Measurements from ENCODE around the gene AAGAB.

The AAGAB gene

DNA sequence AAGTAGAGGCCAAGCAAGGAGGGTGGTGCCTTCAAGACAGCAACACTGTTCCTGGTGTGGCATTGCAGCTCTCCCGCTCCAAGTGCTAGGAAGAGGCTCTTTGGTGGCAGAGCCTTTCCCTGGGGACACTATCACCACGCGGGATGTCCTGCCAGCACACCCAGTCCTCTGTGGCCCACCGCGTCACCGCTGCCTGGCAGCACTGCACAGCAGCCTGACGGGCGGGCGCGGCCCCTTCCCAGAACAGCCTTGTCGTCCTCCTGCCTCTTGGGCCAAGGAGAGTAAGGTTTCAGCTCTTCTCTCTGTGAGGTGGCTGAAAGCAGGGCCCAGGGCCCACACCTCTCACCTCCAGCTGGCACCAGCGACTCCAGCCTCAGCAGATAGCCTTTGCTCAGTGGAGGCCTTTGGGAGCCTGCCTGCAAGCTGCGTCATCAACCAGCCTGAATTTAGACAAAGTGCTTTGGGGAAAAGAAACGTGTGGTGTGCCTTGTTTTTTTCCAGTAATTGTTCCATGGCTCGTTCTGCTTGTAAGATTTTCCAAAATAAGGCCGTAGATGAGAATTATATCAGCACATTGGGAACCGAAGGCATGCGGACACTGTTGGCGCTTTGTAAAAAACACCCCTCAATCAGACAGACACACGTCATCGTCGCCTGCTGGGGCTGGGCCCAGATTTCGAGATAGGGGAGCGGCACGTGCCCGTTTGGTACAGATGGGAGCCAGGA, 65.0 kb downstream of the AAGAB start:
- Histone ChIP-seq H3K4me2 (ENCODE audit: low read length) (no peak overlapping the region), H3K27me3 (ENCODE audit: control insufficient read depth, insufficient read depth, low read length) (no peaks in the 10 kb centered on the region), H3K9me3 (ENCODE audit: control insufficient read depth, low read length) (no peaks in the 10 kb centered on the region), H3K36me3 (ENCODE audit: control insufficient read depth, insufficient read depth, low read length) (no peaks in the 10 kb centered on the region), H3K9ac (no peak overlapping the region), H3K79me2 (no peaks in the 10 kb centered on the region), H2AFZ (no peak overlapping the region), H3K4me3 (ENCODE audit: low read depth, low read length) (no peak overlapping the region), H3K27ac (peak overlapping the region; percentile 32), H3K4me1 (no peaks in the 10 kb centered on the region)
- TF ChIP-seq, protein P1, sequence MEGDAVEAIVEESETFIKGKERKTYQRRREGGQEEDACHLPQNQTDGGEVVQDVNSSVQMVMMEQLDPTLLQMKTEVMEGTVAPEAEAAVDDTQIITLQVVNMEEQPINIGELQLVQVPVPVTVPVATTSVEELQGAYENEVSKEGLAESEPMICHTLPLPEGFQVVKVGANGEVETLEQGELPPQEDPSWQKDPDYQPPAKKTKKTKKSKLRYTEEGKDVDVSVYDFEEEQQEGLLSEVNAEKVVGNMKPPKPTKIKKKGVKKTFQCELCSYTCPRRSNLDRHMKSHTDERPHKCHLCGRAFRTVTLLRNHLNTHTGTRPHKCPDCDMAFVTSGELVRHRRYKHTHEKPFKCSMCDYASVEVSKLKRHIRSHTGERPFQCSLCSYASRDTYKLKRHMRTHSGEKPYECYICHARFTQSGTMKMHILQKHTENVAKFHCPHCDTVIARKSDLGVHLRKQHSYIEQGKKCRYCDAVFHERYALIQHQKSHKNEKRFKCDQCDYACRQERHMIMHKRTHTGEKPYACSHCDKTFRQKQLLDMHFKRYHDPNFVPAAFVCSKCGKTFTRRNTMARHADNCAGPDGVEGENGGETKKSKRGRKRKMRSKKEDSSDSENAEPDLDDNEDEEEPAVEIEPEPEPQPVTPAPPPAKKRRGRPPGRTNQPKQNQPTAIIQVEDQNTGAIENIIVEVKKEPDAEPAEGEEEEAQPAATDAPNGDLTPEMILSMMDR (IDR thresholded peaks at IDR 0.05): no peak

DNA sequence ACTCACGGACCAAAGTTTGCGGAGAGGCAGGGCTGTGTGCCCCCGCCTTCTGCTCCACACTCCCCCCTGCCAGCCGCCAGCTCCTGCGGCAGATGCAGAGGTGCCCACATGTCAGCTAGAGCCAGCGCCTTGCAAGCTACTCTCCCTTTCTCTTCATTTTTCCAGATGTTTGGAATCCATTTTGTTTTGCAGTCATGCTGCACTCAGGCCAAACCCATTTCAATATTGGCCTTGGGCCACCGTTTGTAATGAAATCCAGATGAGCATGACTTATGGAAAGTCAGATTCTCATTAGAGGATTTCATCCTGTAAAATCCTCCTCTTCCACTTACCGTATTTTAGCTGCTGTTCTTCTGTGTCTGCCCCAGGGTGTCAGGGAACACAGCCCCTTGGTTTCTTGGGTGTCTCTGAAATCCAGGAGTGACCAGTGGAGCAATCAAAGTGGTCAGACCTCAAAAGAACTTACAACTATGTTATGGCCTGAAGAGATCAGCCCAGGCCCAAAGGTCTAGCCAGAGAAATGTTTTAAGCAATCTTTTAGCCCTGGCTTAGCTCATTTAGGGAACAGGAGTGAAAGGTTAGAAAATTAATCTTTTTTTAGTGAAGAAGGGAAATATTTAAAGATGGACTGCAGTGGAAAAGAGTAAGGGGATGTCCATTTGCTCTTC, 65.8 kb downstream of the AAGAB start:
- Histone ChIP-seq H3K36me3 (ENCODE audit: control insufficient read depth, insufficient read depth, low read length) (no peaks in the 10 kb centered on the region), H3K9me3 (ENCODE audit: control insufficient read depth, low read length) (no peaks in the 10 kb centered on the region), H3K4me2 (ENCODE audit: low read length) (no peak overlapping the region), H3K79me2 (no peaks in the 10 kb centered on the region), H3K9ac (no peak overlapping the region), H2AFZ (no peak overlapping the region), H3K27ac (peak overlapping the region; percentile 32), H3K4me3 (ENCODE audit: low read depth, low read length) (no peak overlapping the region), H3K27me3 (ENCODE audit: control insufficient read depth, insufficient read depth, low read length) (no peaks in the 10 kb centered on the region), H3K4me1 (no peaks in the 10 kb centered on the region)
- TF ChIP-seq, protein P1 (IDR thresholded peaks at IDR 0.05): no peak

GRCh38 chr15:67187351-67187854, 67.1 kb downstream of the AAGAB start:
- H3K9me3 ChIP-seq (ENCODE audit: control insufficient read depth, low read length): no peaks in the 10 kb centered on the region
- no peaks in the 10 kb centered on the region for H3K36me3 ChIP-seq (ENCODE audit: control insufficient read depth, insufficient read depth, low read length)
- no peaks in the 10 kb centered on the region for H3K27me3 ChIP-seq (ENCODE audit: control insufficient read depth, insufficient read depth, low read length)
- H3K4me2 ChIP-seq (ENCODE audit: low read length): no peak overlapping the region
- H3K79me2 ChIP-seq: no peaks in the 10 kb centered on the region
- H3K27ac ChIP-seq: no peak overlapping the region
- H3K4me1 ChIP-seq: no peaks in the 10 kb centered on the region
- H3K9ac ChIP-seq: no peak overlapping the region
- no peak overlapping the region for H3K4me3 ChIP-seq (ENCODE audit: low read depth, low read length)
- H2AFZ ChIP-seq: no peak overlapping the region
- TF ChIP-seq, protein P1 (IDR thresholded peaks at IDR 0.05): no peak

DNA sequence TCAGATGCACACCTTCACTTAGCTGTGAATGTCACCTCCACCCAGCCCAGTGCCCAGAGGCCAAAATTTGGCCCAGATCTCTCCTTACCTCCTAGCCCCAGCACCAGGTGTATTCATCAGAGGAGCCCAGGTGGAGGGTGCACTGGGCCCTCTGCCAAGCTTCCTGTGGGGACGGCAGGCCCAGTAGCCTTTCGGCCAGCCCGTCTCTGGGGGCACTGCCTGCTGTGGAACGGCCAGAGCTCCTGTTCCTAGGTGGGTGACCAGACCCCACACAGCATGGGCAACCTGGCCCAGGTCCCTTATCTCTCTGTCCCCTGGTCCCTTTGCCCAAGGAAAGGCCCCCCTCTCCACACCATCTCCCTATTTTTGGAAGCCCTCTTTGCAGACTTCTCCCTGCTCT, 67.8 kb downstream of the AAGAB start:
- Histone ChIP-seq H3K4me2 (ENCODE audit: low read length) (no peak overlapping the region), H3K4me1 (no peaks in the 10 kb centered on the region), H2AFZ (no peak overlapping the region), H3K27ac (no peak overlapping the region), H3K36me3 (ENCODE audit: control insufficient read depth, insufficient read depth, low read length) (no peaks in the 10 kb centered on the region), H3K9me3 (ENCODE audit: control insufficient read depth, low read length) (no peaks in the 10 kb centered on the region), H3K27me3 (ENCODE audit: control insufficient read depth, insufficient read depth, low read length) (no peaks in the 10 kb centered on the region), H3K9ac (no peak overlapping the region), H3K79me2 (no peaks in the 10 kb centered on the region), H3K4me3 (ENCODE audit: low read depth, low read length) (no peak overlapping the region)
- TF ChIP-seq, protein P1 (IDR thresholded peaks at IDR 0.05): no peak

Measured in parathyroid adenoma (tissue), 2 donors.